ENCODE data around the gene TMEM192.

DNA sequence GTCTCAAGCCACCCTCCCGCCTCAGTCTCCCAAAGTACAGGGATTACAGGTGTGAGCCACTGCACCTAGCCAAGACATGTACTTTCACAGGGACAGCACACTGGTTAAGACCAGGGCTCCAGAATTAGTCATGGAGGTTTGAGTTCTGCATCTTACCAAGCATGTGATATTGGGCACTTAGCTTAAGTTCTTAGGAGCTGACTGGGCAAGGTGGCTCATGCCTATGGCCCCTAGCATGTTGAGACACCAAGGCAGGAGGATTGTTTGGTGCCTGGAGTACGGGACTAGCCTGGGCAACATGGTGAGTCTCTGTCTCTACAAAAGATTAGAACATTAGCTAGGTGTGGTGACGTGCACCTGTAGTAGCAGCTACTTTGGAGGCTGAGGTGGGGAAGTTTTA lies 2.6 kb upstream of the TMEM192 start:
- TF ChIP-seq CTCF (IDR thresholded peaks at IDR 0.05) (no peak), POLR2A (IDR thresholded peaks at IDR 0.05) (no peak)
